GM18909 (cell line): ENCODE measurements around the gene DNAJC19.
"Not testable (repeated sequence)": the region's sequence is repeated elsewhere in the genome, so short reads cannot be mapped to it uniquely, and the experiment has no call there.

Experiments
- ATAC-seq: cut with Tn5 transposase; IDR thresholded peaks from one replicate; pipeline ENCODE4 v1.9.1; 2021; ENCODE audit warnings: mild to moderate bottlenecking; ENCODE audit not compliant: unreplicated experiment, poor library complexity

DNAJC19 gene

DNA sequence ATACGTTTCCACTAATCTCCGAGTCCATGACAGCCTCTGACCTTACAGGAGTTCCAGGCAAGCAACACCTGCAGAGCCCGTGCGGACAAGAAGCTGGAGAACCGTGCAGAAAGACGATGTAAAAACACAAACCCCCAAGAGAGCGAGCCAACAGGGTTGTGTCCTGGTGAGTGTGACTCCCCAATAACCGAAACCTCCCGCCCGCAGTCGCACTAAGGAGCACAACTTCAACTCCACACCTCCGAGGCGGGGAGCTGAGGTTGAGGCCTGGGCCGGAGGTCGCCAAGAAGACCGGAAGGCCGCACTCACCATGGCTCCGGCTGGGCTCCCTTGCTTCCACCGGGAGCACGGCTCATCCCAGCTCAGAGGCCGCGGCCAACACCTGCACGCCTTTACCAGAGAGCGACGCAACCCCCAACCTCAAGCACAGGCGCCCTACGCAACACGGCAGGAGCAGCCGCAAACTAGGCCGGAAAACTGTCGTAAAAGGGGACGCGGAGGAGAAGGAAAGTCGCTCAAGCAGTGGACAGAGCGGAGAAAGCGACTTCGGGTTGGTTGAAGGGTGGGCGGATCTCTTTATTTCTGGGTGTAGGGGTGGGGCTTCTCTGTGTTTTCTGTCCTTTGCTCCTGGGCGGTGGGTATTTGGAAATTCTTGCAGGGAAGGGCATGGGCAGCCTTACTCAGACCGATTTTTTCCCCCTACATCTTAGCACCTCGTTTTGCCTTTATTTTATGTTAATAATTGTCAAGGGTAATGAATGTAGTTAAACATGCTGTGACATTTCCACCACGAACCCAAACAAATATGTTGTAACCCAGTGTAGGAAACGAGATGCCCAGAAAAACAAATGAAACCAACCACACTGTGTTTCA, at the start of gene DNAJC19:
Gene DNAJC19 (minus strand): TSS at position 446 of the 873 bp plus-strand sequence. CDS start 134 bp downstream, at position 312.
- ATAC-seq = peak; percentile 95

DNA sequence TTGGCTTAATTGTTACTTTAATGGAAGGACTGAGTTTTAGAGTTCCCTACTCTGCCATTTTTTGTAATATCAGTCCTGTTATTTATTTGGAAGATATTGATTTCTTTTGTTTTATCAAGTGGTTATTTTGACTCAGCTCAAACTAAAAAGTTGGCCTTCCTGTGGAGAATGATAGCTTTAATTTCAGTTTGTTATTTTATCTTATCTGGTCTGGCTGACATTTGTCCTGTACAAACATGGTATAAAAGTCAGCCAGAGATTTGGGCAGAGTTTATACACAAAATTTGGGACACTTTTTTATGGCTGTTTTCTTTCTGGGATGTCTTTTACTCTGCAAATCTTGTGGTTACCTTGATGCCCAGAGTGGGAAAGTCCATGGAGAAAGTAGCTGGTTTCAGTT, 41.4 kb upstream of the DNAJC19 start:
- no peak for ATAC-seq

DNA sequence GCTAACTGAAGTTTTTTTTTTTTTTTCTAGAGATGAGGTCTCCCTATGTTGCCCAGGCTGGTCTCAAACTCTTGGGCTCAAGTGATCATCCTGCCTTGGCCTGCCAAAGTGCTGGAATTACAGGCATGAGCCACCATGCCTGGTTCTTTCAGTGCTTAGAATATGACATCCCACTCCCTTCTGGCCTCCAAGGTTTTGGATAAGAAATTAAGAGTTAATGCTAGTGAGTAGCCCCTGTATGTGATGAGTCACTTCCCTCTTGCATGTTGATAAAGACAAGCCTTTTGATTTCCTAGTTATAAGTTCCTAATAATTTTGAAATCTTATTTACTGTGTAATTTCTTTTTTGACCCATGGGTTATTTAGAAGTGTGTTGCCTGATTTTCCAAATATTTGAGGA, 35.7 kb upstream of the DNAJC19 start:
- no peak for ATAC-seq

DNA sequence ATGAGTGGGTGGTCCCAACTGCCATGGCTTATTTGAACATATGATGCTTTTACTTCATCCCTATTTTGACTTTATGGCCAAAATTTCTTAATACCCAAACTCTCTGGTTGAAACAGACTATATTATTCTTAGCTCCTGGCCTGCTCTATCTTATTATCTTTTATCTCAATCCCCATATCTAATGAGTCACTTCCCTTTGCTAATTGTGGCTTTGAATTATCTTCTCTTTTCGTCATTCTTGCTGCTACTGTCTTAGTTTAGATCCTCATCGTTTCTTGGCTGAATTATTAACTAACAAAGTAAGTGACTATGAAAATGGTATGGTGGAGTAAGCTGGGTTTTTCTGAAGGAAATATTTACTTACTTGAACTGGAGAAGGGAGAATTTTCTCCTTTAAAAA, 28.2 kb upstream of the DNAJC19 start:
- no peak for ATAC-seq

DNA sequence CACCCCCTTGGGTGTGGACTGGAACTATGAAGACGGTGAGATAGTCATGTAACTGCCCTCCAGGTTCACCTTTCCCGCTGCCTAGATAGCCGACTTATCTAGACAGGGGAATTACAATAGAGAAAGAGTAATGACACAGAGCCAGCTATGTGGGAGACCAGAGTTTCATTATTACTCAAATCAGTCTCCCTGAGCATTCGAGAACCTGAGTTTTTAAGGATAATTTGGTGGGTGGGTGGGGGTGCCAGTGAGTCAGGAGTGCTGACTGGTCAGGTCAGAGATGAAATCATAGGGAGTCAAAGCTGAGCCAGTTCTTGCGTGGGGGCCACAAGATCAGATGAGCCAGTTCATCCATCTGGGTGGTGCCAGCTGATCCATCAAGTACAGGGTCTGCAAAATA, 19.7 kb upstream of the DNAJC19 start:
- ATAC-seq = no peak

DNA sequence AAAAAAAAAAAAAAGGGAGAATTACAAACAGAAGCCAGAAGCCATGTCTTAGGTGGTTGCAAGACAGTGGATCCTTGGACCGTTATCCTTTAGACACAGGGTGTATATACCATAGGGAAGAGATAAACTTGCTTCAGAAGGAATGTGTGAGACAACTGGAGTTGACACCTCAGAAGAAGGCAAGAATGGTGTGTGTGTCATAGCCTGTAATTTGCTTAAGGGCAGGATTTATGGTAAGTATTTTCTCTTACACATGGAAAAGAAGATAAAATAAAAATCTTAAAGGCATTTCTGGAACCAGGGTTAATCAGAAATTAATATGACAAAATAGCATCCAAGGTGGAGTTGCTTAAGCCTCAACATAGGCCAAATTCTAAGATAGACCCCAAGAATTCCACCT, 19.3 kb upstream of the DNAJC19 start:
- no peak for ATAC-seq

DNA sequence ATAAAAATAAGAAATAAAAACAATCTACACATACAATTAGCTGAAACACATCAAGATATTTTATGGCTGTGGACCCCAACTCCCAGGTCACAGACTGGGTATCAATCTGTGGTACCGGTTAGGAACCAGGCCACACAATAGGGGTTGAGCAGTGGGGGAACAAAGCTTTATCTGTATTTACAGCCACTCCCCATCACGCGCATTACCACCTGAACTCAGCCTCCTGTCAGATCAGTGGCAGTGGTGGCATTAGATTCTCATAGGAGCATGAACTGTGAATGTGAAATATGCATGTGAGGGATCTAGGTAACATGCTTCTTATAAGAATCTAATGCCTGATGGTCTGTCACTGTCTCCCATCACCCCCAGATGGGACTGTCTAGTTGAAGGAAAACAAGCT, 17.7 kb upstream of the DNAJC19 start:
- no peak for ATAC-seq

DNA sequence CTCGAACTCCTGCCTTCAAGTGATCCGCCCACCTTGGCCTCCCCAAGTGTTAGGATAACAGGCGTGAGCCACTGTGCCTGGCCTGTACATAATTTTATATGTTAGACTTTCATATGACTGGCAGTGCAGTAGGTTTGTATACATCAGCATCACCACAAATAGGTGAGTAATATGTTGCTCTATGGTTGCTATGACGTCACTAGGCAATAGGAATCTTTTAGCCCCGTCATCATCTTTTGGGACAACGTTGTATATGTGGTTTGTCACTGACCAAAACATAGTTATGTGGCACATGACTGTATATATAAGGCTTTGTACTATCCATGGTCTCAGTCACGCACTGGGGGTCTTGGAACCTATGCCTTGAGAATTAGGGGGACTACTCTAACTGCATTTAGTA, 17.0 kb upstream of the DNAJC19 start:
- ATAC-seq = no peak

DNA sequence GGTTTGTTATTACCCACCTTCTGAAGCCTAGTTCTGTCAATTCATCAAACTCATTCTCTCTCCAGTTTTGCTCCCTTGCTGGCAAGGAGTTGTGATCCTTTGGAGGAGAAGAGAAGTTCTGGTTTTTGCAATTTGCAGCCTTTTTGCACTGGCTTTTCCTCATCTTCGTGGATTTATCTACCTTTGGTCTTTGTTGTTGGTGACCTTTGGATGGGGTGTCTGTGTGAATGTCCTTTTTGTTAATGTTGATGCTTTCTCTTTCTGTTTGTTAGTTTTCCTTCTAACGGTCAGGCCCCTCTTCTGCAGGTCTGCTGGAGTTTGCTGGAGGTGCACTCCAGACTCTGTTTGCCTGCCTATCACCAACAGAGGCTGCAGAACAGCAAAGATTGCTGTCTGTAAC, 13.9 kb upstream of the DNAJC19 start:
- ATAC-seq = not testable (repeated sequence)

DNA sequence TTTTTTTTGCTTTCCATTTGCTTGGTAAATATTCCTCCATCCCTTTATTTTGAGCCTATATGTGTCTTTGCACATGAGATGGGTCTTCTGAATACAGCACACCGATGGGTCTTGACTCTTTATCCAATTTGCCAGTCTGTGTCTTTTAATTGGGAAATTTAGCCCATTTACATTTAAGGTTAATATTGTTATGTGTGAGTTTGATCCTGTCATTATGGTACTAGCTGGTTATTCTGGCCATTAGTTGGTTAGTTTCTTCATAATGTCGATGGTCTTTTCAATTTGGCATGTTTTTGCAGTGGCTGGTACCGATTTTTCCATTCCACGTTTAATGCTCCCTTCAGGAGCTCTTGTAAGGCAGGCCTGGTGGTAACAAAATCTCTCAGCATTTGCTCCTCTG, 12.8 kb upstream of the DNAJC19 start:
- not testable (repeated sequence) for ATAC-seq

DNA sequence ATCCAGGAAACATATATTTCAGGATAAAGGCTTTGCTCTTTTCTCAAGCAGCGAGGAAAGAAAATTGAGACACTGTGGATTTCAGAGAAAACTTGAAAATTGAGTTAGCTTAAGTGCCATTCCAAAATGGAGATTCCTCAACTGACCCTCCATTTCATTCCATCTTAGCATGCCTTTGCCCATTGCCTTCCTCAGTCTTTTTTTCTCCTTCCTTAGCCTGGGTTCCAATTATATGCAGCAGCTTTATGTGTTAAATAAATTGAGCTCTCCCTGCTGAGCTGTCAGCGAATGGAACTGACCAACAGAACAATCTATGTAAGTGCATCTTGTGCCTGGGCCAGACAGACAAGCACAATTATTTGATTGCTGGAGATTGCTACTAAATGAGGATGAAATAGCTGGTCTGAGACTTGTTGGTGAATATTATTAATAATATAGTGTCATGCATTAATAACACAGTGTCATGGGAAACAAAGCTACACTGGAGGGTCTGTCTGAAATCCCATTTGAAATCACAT, 6.9 kb upstream of the DNAJC19 start:
- no peak for ATAC-seq

DNA sequence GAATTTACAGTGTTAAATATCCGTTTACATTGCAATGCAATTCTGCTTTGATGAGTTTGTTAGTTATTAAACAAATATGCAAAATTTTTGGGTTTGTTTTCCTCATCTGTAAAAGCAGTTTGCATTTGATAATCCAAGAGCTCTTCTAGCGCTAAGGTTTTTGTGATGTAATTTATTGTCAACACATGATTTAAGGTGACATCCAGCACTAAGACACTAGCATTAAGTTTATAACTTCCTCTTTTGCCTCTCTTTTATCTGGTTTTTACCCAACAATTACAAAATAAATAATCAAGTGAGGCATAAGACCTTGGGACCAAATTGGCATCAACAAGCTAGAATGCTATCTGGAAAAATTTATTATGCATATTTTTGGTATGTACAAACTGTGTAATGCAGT, 969 bp upstream of the DNAJC19 start:
- no peak for ATAC-seq

DNA sequence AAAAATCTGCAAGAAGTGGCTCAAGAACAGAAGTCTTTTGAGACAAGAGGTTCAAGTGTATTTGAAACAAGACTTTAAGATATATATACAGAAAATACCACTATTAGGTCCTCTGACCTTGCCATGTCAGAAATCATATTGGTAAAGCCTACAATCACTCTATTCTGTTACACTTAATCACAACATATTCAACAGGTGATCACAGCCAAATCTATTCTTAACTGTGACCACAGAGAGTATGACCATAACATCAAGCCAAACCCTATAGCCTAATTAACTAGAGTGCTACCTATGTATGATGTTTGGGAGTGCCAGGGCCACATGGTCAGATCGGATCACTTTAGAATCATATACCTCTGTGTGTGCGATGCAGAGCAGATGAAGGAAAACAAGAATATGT, 2.2 kb downstream of the DNAJC19 start:
- no peak for ATAC-seq

DNA sequence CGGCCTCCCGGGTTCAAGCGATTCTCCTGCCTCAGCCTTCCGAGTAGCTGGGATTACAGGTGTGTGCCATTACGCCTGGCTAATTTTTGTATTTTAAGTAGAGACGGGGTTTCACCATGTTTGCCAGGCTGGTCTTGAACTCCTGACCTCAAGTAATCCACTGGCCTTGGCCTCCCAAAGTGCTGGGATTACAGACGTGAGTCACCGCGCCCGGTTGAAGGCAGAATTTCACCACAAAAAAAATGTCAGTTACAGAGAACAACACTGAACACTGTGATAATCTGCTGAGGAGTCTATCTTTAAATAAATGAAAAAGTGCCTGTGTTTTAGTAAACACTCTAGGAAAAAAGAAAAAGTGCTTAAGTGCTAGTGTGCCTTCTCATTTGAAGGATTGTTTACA, 3.2 kb downstream of the DNAJC19 start:
- ATAC-seq = not testable (repeated sequence)

DNA sequence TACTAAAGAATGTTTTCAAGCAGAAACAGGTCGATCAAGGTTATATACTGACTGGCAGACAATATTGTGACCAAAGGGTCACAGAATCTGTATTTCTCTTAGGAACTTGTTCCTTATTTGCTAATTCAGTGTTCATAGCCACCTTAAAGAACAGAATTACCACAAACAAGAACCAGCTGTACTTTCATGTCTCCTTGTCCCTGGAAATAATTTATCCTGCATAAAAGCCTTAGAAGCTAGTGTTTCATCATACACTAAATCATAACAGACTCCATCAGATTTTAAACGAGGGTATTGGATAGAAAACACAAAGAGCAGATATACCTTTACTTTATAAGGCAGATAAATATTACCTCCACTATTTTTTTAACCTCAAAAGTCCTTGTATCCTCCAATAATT, 6.4 kb downstream of the DNAJC19 start:
- ATAC-seq = no peak

DNA sequence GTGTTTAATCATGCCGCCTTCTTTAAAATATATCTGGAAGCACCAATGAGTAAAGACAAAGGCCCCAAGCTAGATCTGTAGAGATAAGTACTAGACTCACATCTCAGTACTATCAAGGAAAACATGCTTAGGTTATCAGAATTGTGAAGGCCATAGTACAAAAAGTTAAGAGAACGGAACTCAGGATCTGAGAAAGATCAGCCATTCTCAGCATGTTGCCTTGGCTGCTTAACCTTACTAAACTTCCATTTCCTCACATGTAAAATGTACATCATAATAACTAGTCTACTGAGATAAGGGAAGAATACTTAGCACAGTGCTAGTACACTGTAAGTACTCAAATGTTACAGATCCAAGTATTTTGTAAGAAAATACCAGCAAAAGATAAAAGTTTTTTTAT, 7.6 kb downstream of the DNAJC19 start:
- ATAC-seq = no peak

DNA sequence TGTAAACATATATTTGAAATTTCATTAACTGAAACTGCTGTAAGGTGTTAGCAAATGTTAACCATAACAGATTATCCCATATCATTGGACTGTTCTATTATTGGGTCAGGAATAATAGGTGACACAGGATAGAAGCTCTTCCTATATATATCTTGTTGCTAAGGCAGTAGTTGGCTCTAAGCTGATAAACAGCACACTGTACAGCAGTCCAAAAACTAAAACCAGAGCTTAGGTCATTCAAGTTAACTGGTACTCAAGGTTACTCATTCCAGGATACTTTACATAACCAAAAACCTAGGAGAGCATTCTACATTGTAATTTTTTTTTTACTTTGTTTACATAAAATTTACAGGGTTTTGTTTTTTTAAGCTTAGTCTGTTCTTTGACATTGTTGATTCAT, 8.9 kb downstream of the DNAJC19 start:
- no peak for ATAC-seq

DNA sequence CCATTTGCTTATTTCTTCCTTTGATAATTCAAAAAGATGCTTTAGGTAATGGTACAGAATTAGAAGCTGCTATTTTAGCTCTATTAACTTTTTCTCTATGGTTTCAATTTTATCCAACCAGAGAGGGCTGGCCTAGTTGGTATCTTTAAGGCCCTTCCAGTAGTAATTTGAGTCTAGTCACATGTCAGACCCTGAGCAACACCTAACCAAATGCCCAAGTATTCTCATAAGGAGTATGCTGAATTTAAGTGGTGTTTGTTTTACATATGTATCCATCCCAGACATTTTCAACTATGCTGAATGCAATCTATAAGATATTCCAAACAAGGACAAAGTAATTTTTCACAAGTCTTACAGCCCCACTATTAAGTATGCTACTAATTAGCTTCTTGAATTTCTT, 9.6 kb downstream of the DNAJC19 start:
- no peak for ATAC-seq

DNA sequence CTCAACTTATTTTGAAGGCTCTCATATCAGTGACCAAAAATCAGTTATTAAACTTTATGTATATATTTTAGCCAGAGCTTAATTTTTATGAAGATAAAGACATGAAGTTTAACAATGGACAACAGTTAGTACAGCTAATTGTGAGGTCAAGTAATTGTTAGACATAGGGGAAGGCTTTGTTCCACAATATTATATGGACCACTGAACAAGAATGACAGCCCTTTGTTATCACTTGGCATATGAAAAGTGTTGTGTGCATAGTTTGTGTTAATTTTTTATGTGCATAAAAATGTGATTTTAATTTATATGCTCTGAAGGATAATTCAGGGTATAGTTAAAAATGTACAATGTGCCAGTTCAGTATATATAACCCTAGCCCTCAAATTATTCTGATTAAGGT, 12.0 kb downstream of the DNAJC19 start:
- no peak for ATAC-seq

DNA sequence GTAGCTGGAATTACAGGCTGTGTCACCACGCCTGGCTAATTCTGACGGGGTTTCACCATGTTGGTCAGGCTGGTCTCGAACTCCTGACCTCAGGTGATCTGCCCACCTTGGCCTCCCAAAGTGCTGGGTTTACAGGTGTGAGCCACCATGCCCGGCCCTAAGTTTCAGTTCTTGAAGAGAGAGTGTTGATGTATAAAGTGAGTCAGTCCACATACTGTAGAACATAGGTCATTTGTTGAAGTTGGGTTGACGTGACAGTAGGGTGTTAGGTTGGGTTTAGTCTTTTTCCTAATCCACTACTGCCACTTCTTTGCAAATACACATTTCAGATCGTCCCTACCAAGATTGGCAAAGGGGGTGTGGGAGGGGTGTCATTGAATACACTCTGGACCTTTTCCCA, 15.2 kb downstream of the DNAJC19 start:
- ATAC-seq = no peak

DNA sequence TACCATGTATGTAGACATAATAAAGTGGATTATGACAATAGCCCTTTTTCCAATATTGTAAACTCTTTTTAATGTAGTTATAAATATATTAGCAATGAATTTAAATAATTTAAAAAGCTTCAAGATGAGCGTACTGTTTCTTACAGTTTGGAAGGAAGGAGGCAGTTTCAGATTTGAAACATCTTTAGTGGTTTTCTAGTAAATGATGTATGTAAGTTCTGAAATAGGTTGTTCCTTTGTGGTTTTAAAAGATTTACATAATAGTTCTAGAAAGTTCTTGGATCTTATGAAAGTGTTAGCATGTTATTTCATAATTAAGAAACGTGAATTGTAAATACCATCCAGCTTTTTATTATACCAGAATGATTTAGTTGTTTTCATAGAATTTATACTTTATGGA, 16.0 kb downstream of the DNAJC19 start:
- peak; percentile 61 for ATAC-seq

DNA sequence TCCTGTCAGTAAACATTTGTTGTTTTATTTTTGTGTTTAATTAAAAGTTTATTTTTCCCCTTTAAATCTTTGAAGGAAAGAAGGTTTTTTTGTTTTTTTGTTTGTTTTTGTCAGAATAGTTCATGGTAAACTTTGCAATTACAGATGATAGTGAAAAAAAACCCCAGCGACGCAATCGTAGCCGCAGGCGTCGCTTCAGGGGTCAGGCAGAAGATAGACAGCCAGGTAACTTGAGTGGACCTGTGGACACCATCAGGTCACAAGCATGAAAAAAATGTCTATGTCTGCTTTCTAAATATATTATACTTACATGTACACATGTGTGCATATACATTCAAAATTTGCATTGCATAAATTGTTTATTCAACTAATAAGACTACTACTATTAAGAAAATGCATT, 18.6 kb downstream of the DNAJC19 start:
- ATAC-seq = no peak
